ENCODE measurements around the gene WDR75.
"Not testable (repeated sequence)": the region's sequence is repeated elsewhere in the genome, so short reads cannot be mapped to it uniquely, and the experiment has no call there.

Gene WDR75

GRCh38 chr2:189442468-189442867 is 1.2 kb downstream of the WDR75 start:
- no peak for DNase-seq

GRCh38 chr2:189444322-189444721 is 3.0 kb downstream of the WDR75 start:
- no peak for DNase-seq

DNA sequence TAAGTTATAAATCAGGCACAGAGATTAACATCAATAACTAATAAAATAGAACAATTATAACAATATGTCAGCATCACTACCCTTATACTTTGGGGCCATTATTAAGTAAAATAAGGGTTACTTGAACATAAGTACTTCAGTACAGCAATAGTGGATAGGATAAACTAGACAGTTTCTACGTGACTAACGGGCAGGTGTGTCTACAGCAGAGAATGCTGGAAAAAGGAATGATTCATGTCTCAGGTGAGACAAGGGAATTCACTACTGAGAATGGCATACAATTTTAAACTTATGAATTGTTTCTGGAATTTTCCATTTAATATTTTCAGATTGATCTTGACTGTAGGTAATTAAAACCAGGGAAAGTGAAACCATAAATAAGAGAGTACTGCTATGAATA is 5.5 kb downstream of the WDR75 start:
- DNase-seq, result no peak

- DNase-seq, result no peak
Measured at GRCh38 chr2:189454009-189454408, 12.7 kb downstream of the WDR75 start.

DNA sequence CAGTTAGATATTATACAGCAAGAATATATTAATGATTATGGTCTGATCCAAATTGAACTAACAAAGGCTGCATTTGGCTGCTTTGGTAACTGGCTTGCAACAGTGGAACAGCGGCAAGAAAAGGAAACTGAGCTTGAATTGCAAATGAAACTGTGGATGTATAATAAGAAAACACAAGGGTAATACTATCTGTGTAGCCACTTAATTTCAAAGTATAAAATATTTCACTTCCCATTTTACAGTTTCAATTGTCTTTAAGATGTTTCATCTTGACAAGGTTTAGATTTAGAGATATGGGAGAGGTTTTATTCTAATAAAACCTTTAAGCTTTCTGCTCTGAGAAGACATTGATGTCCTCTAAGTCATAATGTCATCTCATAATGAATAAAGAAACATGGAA is 23.8 kb downstream of the WDR75 start:
- DNase-seq, result no peak

DNA sequence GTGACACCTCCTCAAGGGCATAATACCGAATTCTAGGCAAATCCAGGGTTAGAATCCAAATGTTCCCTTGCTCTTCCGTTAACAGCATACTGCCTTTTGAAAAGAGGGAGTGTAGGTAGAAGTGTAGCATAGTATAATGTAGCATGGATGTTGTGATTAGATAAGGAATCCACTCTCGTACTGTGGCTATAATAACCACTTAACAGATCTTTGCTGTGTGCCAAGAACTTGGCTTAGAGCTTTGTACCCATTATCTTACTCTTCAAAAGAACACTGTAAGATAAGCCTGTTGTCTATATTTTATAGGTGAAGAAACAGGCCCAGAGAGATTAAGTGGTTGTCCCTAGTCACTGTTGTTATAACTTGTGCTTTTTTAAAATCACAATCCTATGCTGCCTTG is 24.2 kb downstream of the WDR75 start:
- no peak for DNase-seq

- DNase-seq, result no peak
Measured at GRCh38 chr2:189466046-189466445, 24.8 kb downstream of the WDR75 start.

DNA sequence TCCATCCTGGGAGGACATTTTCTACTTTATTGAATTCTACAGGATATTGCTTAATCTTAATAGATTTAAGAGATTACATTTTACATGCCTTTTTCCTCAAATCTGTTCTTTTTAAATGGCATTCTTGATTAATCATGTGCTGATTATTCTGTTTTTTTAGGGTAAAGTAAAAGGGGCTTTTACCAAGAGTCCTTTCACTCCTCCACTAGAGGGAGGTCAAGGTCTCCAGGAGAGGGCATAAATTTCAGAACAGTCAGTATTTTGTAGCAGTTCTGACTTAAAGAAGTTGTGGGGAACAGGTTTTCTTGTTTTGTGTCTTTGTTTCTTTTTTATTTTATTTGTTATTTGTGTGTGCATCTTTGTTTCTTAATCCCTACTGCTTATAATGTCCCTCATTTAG is 25.4 kb downstream of the WDR75 start:
- DNase-seq, result peak; percentile 36

GRCh38 chr2:189467160-189467559 is 25.9 kb downstream of the WDR75 start:
- no peak for DNase-seq

GRCh38 chr2:189467593-189467992 is 26.3 kb downstream of the WDR75 start:
- no peak for DNase-seq

- DNase-seq, result no peak
Measured at GRCh38 chr2:189474526-189474925, 33.3 kb downstream of the WDR75 start.

DNA sequence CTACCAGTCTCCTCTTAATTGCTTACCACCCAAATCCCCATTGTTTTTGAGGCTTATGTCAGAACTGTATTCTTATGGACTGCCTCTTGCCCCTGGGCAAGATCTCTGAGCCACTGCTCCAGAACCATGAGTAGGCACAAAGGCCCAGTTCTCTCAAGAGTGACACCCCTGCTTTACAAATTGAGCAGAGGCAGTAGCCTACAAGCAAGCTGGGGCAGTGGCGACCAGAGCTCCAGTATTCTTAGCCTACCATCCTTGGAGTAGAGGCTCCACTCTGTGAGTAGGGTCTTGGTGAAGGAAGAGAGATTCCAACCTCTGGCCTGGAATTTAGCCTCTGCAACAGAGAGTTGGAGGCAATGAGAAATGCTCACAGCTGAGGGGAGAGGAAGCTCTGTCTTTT is 36.5 kb downstream of the WDR75 start:
- DNase-seq, result no peak

GRCh38 chr2:189478289-189478688 is 37.0 kb downstream of the WDR75 start:
- not testable (repeated sequence) for DNase-seq

DNA sequence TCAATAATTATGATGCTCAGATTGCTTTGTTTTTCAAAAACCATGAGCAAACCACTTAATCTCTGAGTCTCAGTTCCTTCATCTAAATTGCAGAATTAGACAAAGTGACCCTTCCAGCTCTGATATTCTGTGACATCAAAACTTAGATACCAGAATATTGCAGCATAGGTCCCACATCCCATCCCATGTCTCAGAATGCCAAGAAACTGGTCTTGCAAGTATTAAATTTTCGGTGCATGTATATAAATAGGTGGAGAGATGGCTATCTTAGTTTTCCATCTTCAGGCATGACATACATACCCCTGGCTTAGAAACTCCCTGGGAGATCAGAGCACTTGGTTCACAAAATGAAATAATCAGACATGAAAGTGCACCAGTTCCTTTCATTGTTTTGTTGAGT is 39.8 kb downstream of the WDR75 start:
- no peak for DNase-seq

- no peak for DNase-seq
Measured at GRCh38 chr2:189483571-189483970, 42.3 kb downstream of the WDR75 start.

DNA sequence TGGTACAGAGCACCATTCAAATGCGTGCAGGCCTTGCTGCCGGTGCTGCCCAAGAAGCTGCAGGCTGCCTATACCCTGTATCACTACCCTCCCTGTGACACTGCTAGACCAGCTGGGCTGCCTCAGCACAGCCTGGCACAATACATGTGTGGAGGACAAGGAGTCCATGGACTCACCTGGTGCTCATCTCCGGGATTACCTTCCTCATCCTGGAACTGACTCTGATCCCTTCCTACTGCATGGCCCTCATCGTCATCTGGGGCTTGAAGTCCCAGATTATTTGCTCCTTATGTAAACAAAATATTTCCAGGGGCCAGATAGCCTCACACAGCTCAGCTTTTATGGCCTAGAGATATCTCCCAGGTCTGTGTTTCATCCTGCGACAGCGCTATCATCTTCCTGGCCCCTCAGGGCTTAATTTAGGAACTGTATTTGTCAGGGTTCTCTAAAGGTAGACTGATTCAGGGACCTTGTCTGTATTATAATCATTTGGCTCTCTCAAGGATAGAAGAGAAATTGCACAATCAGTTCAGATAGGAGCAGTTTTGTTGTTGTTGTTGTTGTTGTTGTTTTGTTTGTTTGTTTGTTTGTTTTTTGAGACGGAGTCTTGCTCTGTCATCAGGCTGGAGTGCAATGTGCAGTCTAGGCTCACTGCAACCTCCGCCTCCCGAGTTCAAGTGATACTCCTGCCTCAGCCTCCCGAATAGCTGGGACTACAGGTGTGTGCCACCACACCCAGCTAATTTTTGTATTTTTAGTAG is 42.9 kb downstream of the WDR75 start:
- DNase-seq, result no peak

DNA sequence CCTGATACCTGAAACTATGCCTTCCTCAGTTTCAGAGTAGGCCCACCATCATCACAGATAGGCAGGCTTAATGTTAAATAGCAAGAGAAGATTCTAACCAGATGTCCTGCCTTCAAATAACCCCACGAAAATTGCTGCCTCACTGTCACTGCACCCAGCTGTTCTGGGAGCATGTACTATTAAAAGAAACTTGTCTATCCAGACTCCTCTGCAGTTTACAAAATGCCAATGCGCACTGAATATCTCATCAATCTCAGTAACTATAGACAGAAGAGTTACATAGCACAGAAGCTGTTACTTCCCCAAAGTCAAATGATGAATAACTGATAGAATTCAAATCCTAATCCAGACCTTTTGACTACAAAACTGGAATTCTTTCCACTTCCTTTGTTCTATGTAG is 43.9 kb downstream of the WDR75 start:
- no peak for DNase-seq

- no peak for DNase-seq
Measured at GRCh38 chr2:189486237-189486770, 45.0 kb downstream of the WDR75 start.

DNA sequence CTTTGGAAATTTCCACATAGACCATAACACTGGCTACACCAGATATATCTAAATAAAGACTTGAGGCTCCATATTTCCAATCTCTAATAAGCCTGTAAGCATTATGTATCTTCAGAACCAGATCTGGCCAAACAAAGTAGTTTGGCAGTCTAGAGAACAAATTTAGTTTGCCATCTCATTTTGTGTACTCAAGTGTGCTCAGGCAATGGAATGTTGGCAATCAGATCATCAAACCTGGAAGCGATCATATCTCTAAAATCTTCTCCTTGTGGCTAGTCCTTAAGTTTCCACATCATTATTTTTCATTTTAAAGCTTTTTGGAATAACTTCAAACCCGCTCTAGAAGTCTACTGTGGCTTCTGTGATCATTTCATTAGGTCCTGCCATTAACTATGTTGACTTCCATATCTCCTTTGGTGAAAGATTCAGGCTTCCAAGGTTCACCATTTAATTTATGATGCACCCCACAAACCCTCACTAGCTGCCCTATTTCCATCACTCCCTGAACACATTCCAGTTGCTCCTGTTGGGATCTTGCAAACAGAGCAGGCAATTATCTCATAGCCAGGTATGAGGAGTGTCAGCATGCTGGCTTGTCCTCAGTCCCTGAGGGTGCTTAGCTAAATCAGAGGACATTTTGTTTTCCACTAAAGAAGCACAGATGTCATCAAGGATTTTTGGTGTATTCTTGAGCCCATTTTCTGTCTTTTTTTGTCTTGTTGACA is 46.2 kb downstream of the WDR75 start:
- DNase-seq, result no peak

DNA sequence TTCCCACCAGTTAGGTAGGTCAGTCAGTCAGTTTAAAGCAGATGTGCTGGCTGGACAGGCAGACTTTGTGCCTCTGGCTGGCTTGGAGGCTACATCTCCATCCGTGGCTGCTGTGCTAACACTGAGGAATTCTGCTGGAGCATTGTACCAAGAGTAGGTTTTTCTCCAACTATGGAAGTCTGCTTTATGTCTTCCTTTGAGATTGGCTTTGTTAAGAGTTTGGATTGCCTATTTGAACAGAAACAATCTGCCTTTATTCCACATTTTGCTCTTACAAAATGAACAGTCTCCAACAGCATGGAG is 46.7 kb downstream of the WDR75 start:
- no peak for DNase-seq

- DNase-seq, result no peak
Measured at GRCh38 chr2:189492451-189492850, 51.2 kb downstream of the WDR75 start.

DNA sequence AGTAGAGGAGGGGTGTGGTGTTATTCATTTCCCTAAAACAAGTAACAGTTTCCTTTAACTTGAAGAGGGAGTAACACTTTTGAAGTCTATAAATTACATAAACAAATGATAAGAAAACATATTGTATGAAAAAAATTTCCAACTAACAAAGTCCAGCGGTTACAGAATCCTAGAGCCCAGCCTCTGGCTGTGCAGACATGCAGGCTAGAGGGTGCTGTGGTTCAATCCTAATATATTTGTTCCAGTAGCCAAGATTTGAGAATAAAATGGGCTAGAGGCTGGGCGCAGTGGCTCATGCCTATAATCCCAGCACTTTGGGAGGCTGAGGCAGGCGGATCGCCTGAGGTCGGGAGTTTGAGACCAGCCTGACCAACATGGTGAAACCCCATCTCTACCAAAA is 56.9 kb downstream of the WDR75 start:
- no peak for DNase-seq

DNA sequence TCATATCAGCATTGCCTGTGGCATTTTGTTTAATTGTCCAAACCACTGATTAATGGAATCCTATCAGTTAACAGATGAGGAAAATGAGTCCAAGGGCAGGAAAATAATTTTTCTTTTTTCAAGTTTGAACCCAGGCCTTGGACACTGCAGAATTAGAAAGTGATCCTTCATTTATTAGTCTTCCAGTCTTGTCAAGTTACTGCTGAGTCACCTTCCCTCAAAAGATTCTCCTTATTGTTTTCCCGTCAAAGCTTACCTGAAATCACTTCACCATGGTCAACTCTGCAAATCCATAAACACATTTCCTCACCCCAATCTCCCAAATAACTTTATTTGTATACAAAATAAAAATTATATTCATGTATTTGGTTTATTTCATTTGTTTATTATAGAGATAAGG is 57.9 kb downstream of the WDR75 start:
- DNase-seq, result no peak

GRCh38 chr2:189500456-189501160 is 59.3 kb downstream of the WDR75 start:
- DNase-seq, result no peak
